GM12878 (cell line): ENCODE measurements around the gene TYW1B. TPM values are rescaled to one million over a fixed set of nuclear protein-coding genes. Genes with fewer than 3 reads are reported as not detected.
"Not testable (repeated sequence)": the region's sequence is repeated elsewhere in the genome, so short reads cannot be mapped to it uniquely, and the experiment has no call there.

Experiments used
- ATAC-seq: fragments of 200-7000 bp; cut with Tn5 transposase; 3 replicates; pipeline ENCODE4 v1.9.1; 2020; ENCODE audit warnings: mild to moderate bottlenecking, moderate library complexity
- BruUV-seq: library from RNA; stranded (reverse); fragments of 400-500 nt; replicated peaks from 2 replicates; lab custom pipeline; 2021; lab: Mats Ljungman, UMichigan
- CTCF ChIA-PET: fragments of 300-600 bp; sonication (Branson Sonifier 250); formaldehyde crosslinking; extraction: SDS; loops from one replicate; lab custom pipeline; 2021; ENCODE audit warnings: inconsistent platforms; lab: Yijun Ruan, JAX
- POLR2A ChIA-PET: fragments of 350-600 bp; formaldehyde crosslinking; extraction: SDS; loops from one replicate; lab custom pipeline; 2021; ENCODE audit warnings: inconsistent platforms; lab: Charles Lee
- RAD21 ChIA-PET: fragments of 300-600 bp; sonication (Branson Sonifier 250); formaldehyde crosslinking; loops from one replicate; lab custom pipeline; 2023; ENCODE audit warnings: antibody characterized with exemption; ENCODE audit not compliant: unreplicated experiment; lab: Charles Lee
- SMC1A ChIA-PET: fragments of 300-600 bp; sonication (Branson Sonifier 250); formaldehyde crosslinking; loops from one replicate; lab custom pipeline; 2023; ENCODE audit not compliant: unreplicated experiment, uncharacterized antibody; lab: Charles Lee
- DNase-seq: peaks from one replicate; pipeline ENCODE4 v3.0.0-alpha.2; 2011; ENCODE audit warnings: low read depth, low spot score
- FAIRE-seq: peaks from 3 replicates; lab custom pipeline; 2011; peaks lifted over from hg19 to GRCh38; lab: Jason Lieb, UNC
- H2AFZ ChIP-seq: 2 replicates; pipeline ENCODE4 v1.6.0; 2011; ENCODE audit warnings: low read depth, low read length, control low read depth; ENCODE audit not compliant: control insufficient read depth
- H3K27ac ChIP-seq: 2 replicates; pipeline ENCODE4 v1.5.1; 2011; ENCODE audit warnings: control low read depth; ENCODE audit not compliant: control insufficient read depth, insufficient read depth
- H3K27me3 ChIP-seq, 2 experiments: replicated peaks in 1 of 2; 2 replicates each; pipeline versions ENCODE4 v1.6.0 to v1.6.1; 2011; ENCODE audit warnings: low read length in 1 of 2; ENCODE audit not compliant: control insufficient read depth in 2 of 2, insufficient read depth in 2 of 2
- H3K36me3 ChIP-seq, 2 experiments: 2 replicates each; pipeline ENCODE4 v1.5.1; 2011; ENCODE audit warnings: low read length in 1 of 2; ENCODE audit not compliant: control insufficient read depth in 2 of 2, insufficient read depth in 2 of 2
- H3K4me1 ChIP-seq: 2 replicates; pipeline ENCODE4 v1.6.1; 2011; ENCODE audit warnings: mild to moderate bottlenecking, low read length, moderate library complexity, mixed read lengths; ENCODE audit not compliant: control insufficient read depth, insufficient read depth
- H3K4me2 ChIP-seq: 2 replicates; pipeline ENCODE4 v1.6.0; 2011; ENCODE audit warnings: control low read depth; ENCODE audit not compliant: control insufficient read depth, insufficient read depth
- H3K4me3 ChIP-seq: fragments of 200-600 bp; sonication (generic); 2 replicates; pipeline ENCODE4 v1.5.1; 2016
- H3K79me2 ChIP-seq: 2 replicates; pipeline ENCODE4 v1.6.0; 2011; ENCODE audit warnings: low read length; ENCODE audit not compliant: control insufficient read depth, insufficient read depth
- H3K9ac ChIP-seq: 2 replicates; pipeline ENCODE4 v1.8.0; 2011; ENCODE audit warnings: low read length, control low read depth, mixed read lengths; ENCODE audit not compliant: control insufficient read depth, insufficient read depth
- H3K9me3 ChIP-seq: replicated peaks from 3 replicates; pipeline ENCODE4 v1.5.1; 2011; ENCODE audit warnings: mild to moderate bottlenecking, low read length; ENCODE audit not compliant: control insufficient read depth, insufficient read depth
- H4K20me1 ChIP-seq: 2 replicates; pipeline ENCODE4 v1.6.0; 2011; ENCODE audit not compliant: control insufficient read depth, insufficient read depth
- NFIC ChIP-seq: IDR thresholded peaks from 2 replicates; pipeline ENCODE4 v1.6.1; 2012; ENCODE audit warnings: low read depth, mild to moderate bottlenecking, inconsistent platforms, low read length, moderate library complexity
- WGBS: methylation state at CpG from one replicate; pipeline ENCODE4 v1.1.6; 2016; ENCODE audit warnings: low lambda C conversion rate; ENCODE audit not compliant: insufficient replicate concordance, insufficient coverage; ENCODE audit errors: missing lambda C conversion rate; 5-methylcytosine and 5-hydroxymethylcytosine counted together
- in situ Hi-C: fragments of 300-500 bp; cut with MboI; formaldehyde crosslinking; loops from 9 replicates; pipeline ENCODE4 v1.14.3; 2018; ENCODE audit warnings: mixed read lengths
- intact Hi-C: fragments of 100-400 bp; cut with micrococcal nuclease; formaldehyde crosslinking; loops from one replicate; pipeline ENCODE4 v1.14.2; 2022; ENCODE audit not compliant: unreplicated experiment
- polyA plus RNA-seq, 11 experiments: library from polyadenylated mRNA; depleted of rRNA in 4 of 11; unstranded in 6 of 11; stranded (reverse) in 5 of 11; fragments of >200 nt; fragmentation: Nextera tagmentation in 4 of 11; fragmentation: Illumina TruSeq in 1 of 11; extraction: Ambion mirVana in 4 of 11; extraction: Trizol in 1 of 11; gene quantifications; 1 replicate in 1 of 11; 2 replicates in 10 of 11; pipeline versions ENCODE4 v1.2.1 to v1.2.3, GENCODE V29; 2011 to 2016; ENCODE audit warnings: inconsistent platforms in 2 of 11, missing spikeins in 2 of 11, low read depth in 1 of 11
- total RNA-seq, 4 experiments: library from RNA; depleted of rRNA in 3 of 4; stranded (reverse); fragments of >200 nt in 3 of 4; fragmentation: Illumina TruSeq in 1 of 4; extraction: Trizol in 1 of 4; gene quantifications; 2 replicates each; pipeline versions ENCODE4 v1.2.1 to v1.2.3, GENCODE V29; 2013 to 2021

TYW1B gene
- total and polyA plus RNA-seq, 10 of the 15 experiments (the other 5 are each of a cell fraction or from before 2014, with no cell fraction given) = 3.5 to 6.6 (median 5.3) TPM

DNA sequence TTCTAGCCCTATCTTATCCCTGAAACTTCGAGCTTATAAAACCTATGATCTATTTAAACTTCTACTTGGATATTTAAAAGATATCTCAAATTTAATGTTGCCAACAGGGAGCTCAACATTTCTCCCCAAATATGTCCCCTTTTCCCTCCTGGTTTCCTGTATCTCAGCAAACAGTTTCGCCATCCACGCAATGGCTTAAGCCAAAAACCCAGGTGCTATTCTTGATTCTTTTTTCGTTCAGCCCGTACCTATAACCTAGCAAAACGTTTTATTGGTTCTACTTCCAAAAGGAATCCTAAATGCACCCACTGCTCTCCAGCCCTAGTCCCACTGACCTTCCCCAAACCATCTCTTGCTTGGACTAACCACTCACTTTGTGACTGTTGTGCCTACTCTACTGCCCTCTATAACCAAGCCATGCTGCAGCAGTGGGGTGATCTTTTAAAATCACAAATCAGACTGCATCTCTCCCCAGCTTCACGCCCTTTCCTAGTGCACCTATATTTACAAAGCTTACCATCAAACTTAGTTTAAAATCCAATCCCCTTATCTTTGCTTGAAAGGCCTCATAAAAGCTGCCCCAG, 201.5 kb downstream of the TYW1B start:
- RAD21 ChIA-PET, SMC1A ChIA-PET, H3K9ac ChIP-seq, H3K79me2 ChIP-seq, H4K20me1 ChIP-seq, H3K27me3 ChIP-seq, FAIRE-seq, H3K36me3 ChIP-seq, H3K4me3 ChIP-seq, intact Hi-C loops, H3K4me1 ChIP-seq, CTCF ChIA-PET, POLR2A ChIA-PET, in situ Hi-C loops, H2AFZ ChIP-seq, DNase-seq, H3K9me3 ChIP-seq: not testable (repeated sequence)
- TSS peak; percentile 66 for BruUV-seq
- peak; percentile 64 for ATAC-seq
- WGBS = 2% methylated on average over 6 of the region's 7 CpGs
- Histone ChIP-seq H3K27ac (peak overlapping the region; percentile 56), H3K4me2 (0 out of 2 replicates have a peak overlapping the region, but pooled peaks have one; percentile 44)

GRCh38 chr7:72625721-72626423, 202.1 kb downstream of the TYW1B start:
- DNase-seq, BruUV-seq, H3K9me3 ChIP-seq, H4K20me1 ChIP-seq, H2AFZ ChIP-seq, H3K27me3 ChIP-seq, H3K4me3 ChIP-seq, H3K36me3 ChIP-seq, H3K4me1 ChIP-seq, RAD21 ChIA-PET, H3K4me2 ChIP-seq, in situ Hi-C loops, SMC1A ChIA-PET, H3K9ac ChIP-seq, intact Hi-C loops, H3K79me2 ChIP-seq, CTCF ChIA-PET, POLR2A ChIA-PET: not testable (repeated sequence)
- ATAC-seq = peak; percentile 96
- H3K27ac ChIP-seq = peak overlapping the region; percentile 56
- FAIRE-seq = peak; percentile 88
- 36% methylated on average over 2 of the region's 4 CpGs for WGBS
- TF ChIP-seq NFIC = 0 out of 2 replicates have a peak, but pooled peaks have one; percentile 40
